GM23338 (cell line): ENCODE data around the gene POFUT2. TPM values are rescaled to one million over a fixed set of nuclear protein-coding genes. Genes with fewer than 3 reads are reported as not detected.

Experiments
- ATAC-seq: fragments of 200-7000 bp; cut with Tn5 transposase; 3 replicates; pipeline ENCODE4 v1.9.1; 2020
- DNase-seq: peaks from one replicate; pipeline ENCODE4 v3.0.0-alpha.2; 2015; ENCODE audit warnings: low spot score
- H2AFZ ChIP-seq: fragments of 200-600 bp; sonication (generic); 2 replicates; pipeline ENCODE4 v1.8.0; 2016; ENCODE audit warnings: antibody characterized with exemption, mild to moderate bottlenecking, moderate library complexity
- H3F3A ChIP-seq: fragments of 200-600 bp; sonication (generic); replicated peaks from 2 replicates; pipeline ENCODE4 v1.8.0; 2017; ENCODE audit warnings: antibody characterized with exemption, mixed run types, low read depth
- H3K27ac ChIP-seq: fragments of 200-600 bp; sonication (generic); 2 replicates; pipeline ENCODE4 v1.6.1; 2016; ENCODE audit warnings: low read depth
- H3K27me3 ChIP-seq: fragments of 200-600 bp; sonication (generic); 2 replicates; pipeline ENCODE4 v1.8.0; 2016; ENCODE audit warnings: mild to moderate bottlenecking, mixed run types, moderate library complexity; ENCODE audit not compliant: insufficient read depth
- H3K36me3 ChIP-seq: fragments of 200-600 bp; sonication (generic); 2 replicates; pipeline ENCODE4 v1.8.0; 2016; ENCODE audit warnings: mild to moderate bottlenecking; ENCODE audit not compliant: insufficient read depth
- H3K4me1 ChIP-seq: fragments of 200-600 bp; sonication (generic); 2 replicates; pipeline ENCODE4 v1.8.0; 2016; ENCODE audit warnings: mild to moderate bottlenecking, moderate library complexity; ENCODE audit not compliant: insufficient read depth
- H3K4me2 ChIP-seq: fragments of 200-600 bp; sonication (generic); 2 replicates; pipeline ENCODE4 v1.7.1; 2017; ENCODE audit warnings: mixed run types
- H3K4me3 ChIP-seq: fragments of 200-600 bp; sonication (generic); 2 replicates; pipeline ENCODE4 v1.6.1; 2016; ENCODE audit warnings: mixed run types
- H3K79me2 ChIP-seq: fragments of 200-600 bp; sonication (generic); replicated peaks from 2 replicates; pipeline ENCODE4 v1.8.0; 2017; ENCODE audit warnings: mild to moderate bottlenecking; ENCODE audit not compliant: insufficient read depth
- H3K9me2 ChIP-seq: fragments of 200-600 bp; sonication (generic); 2 replicates; pipeline ENCODE4 v1.8.0; 2017; ENCODE audit not compliant: insufficient read depth
- H4K20me1 ChIP-seq: fragments of 200-600 bp; sonication (generic); replicated peaks from 2 replicates; pipeline ENCODE4 v1.8.0; 2017; ENCODE audit warnings: mild to moderate bottlenecking; ENCODE audit not compliant: insufficient read depth
- H3K27ac Mint-ChIP-seq: 2 replicates; pipeline ENCODE4 v1.8.0; 2020; ENCODE audit warnings: inconsistent platforms, mild to moderate bottlenecking, moderate library complexity, mixed read lengths
- H3K27me3 Mint-ChIP-seq: 3 replicates; pipeline ENCODE4 v1.8.0; 2022; ENCODE audit warnings: low read depth, mild to moderate bottlenecking, moderate library complexity, mixed read lengths, inconsistent platforms; ENCODE audit not compliant: insufficient read depth, poor library complexity
- H3K36me3 Mint-ChIP-seq: 3 replicates; pipeline ENCODE4 v1.8.0; 2021; ENCODE audit warnings: low read depth, mild to moderate bottlenecking, inconsistent platforms, moderate library complexity, mixed read lengths
- H3K4me1 Mint-ChIP-seq: 3 replicates; pipeline ENCODE4 v1.8.0; 2020; ENCODE audit warnings: mild to moderate bottlenecking, inconsistent platforms, mixed read lengths
- H3K4me3 Mint-ChIP-seq: 3 replicates; pipeline ENCODE4 v1.8.0; 2021; ENCODE audit warnings: moderate library complexity, mild to moderate bottlenecking, inconsistent platforms, mixed read lengths
- H3K9me3 Mint-ChIP-seq: 3 replicates; pipeline ENCODE4 v1.8.0; 2020; ENCODE audit warnings: moderate library complexity, mild to moderate bottlenecking, inconsistent platforms, mixed read lengths
- CREB1 ChIP-seq: fragments of 250-450 bp; sonication (Bioruptor Pico); IDR thresholded peaks from 2 replicates; pipeline ENCODE4 v1.5.0; 2020; ENCODE audit warnings: low read depth, mild to moderate bottlenecking, moderate library complexity
- CTCF ChIP-seq, 2 experiments: fragments of 200-600 bp in 1 of 2; sonication (generic) in 1 of 2; conservative IDR thresholded peaks; 2 replicates each; pipeline versions ENCODE4 v1.5.1 to v1.6.1; 2016 to 2017; ENCODE audit warnings: antibody characterized with exemption in 2 of 2, low read depth in 2 of 2, mild to moderate bottlenecking in 2 of 2, moderate library complexity in 1 of 2
- ETS1 ChIP-seq: IDR thresholded peaks from 2 replicates; pipeline ENCODE4 v1.6.1; 2016; ENCODE audit warnings: antibody characterized with exemption
- EZH2 ChIP-seq: fragments of 200-600 bp; sonication (generic); IDR thresholded peaks from one replicate; pipeline ENCODE4 v1.8.0; 2017; ENCODE audit warnings: antibody characterized with exemption, mild to moderate bottlenecking, low read depth; ENCODE audit not compliant: unreplicated experiment
- EZH2phosphoT487 ChIP-seq: fragments of 200-600 bp; sonication (generic); IDR thresholded peaks from one replicate; pipeline ENCODE4 v1.8.1; 2018; ENCODE audit warnings: antibody characterized with exemption; ENCODE audit not compliant: unreplicated experiment
- JUNB ChIP-seq: IDR thresholded peaks from one replicate; pipeline ENCODE4 v1.6.1; 2016; ENCODE audit warnings: antibody characterized with exemption; ENCODE audit not compliant: unreplicated experiment
- NANOG ChIP-seq: IDR thresholded peaks from 2 replicates; pipeline ENCODE4 v1.6.1; 2016; ENCODE audit warnings: antibody characterized with exemption, borderline replicate concordance
- POLR2AphosphoS5 ChIP-seq: IDR thresholded peaks from 2 replicates; pipeline ENCODE4 v1.6.1; 2016; ENCODE audit warnings: antibody characterized with exemption, low read depth
- REST ChIP-seq: IDR thresholded peaks from one replicate; pipeline ENCODE4 v1.6.1; 2018; ENCODE audit warnings: antibody characterized with exemption; ENCODE audit not compliant: unreplicated experiment
- STAT1 ChIP-seq: IDR thresholded peaks from one replicate; pipeline ENCODE4 v1.6.1; 2016; ENCODE audit warnings: antibody characterized with exemption; ENCODE audit not compliant: unreplicated experiment
- ZNF114 ChIP-seq: fragments of 250-450 bp; sonication (Bioruptor Pico); IDR thresholded peaks from 2 replicates; pipeline ENCODE4 v1.5.0; 2020; ENCODE audit warnings: mild to moderate bottlenecking, moderate library complexity
- ZNF331 ChIP-seq: fragments of 250-450 bp; sonication (Bioruptor Pico); IDR thresholded peaks from 2 replicates; pipeline ENCODE4 v1.5.0; 2020; ENCODE audit warnings: low read depth, mild to moderate bottlenecking, moderate library complexity
- ZNF462 ChIP-seq: fragments of 250-450 bp; sonication (Bioruptor Pico); IDR thresholded peaks from 2 replicates; pipeline ENCODE4 v1.5.0; 2020; ENCODE audit warnings: mild to moderate bottlenecking, moderate library complexity
- polyA plus RNA-seq: library from polyadenylated mRNA; unstranded; fragments of >200 nt; fragmentation: Nextera tagmentation; extraction: Ambion mirVana; gene quantifications from 2 replicates; pipeline ENCODE4 v1.2.1, GENCODE V29; 2016
- total RNA-seq: library from RNA; depleted of rRNA; stranded (reverse); fragments of >200 nt; shearing (Covaris generic); gene quantifications from 2 replicates; pipeline ENCODE4 v1.2.3, GENCODE V29; 2014

Gene POFUT2
- total and polyA plus RNA-seq, 2 experiments from 2014 or later: 12.1 to 34.5 TPM

- H3K4me1 ChIP-seq: no peaks in the 10 kb centered on the region; the same call in 1 of the 2 replicates
- no peak overlapping the region for H3K4me3 Mint-ChIP-seq
- TF ChIP-seq ZNF114 (CRISPR knock-in tag) (no peak), ZNF331 (CRISPR knock-in tag) (no peak), ETS1 (no peak), EZH2phosphoT487 (no peak), CTCF (conservative IDR thresholded peaks at IDR 0.05; ENCODE audit: low read depth in 2 of 2) (no peak), NANOG (no peak), CREB1 (no peak), ZNF462 (no peak), JUNB (no peak), EZH2 (no peak), POLR2AphosphoS5 (no peak), REST (no peak), STAT1 (no peak)
- no peaks in the 10 kb centered on the region for H3F3A ChIP-seq
- peaks cover 15% of the 10 kb centered on the region for H3K27me3 Mint-ChIP-seq
- H3K4me3 ChIP-seq: no peak overlapping the region
- H3K36me3 Mint-ChIP-seq: no peaks in the 10 kb centered on the region
- no peaks in the 10 kb centered on the region for H3K9me2 ChIP-seq
- DNase-seq: no peak
- H3K79me2 ChIP-seq: no peaks in the 10 kb centered on the region
- no peak overlapping the region for H3K27ac Mint-ChIP-seq
- no peak overlapping the region for H3K4me2 ChIP-seq
- H3K27me3 ChIP-seq: no peaks in the 10 kb centered on the region
- H2AFZ ChIP-seq: no peak overlapping the region
- ATAC-seq: no peak
- no peaks in the 10 kb centered on the region for H4K20me1 ChIP-seq
- no peaks in the 10 kb centered on the region for H3K9me3 Mint-ChIP-seq
- no peaks in the 10 kb centered on the region for H3K36me3 ChIP-seq
- peaks cover 30% of the 10 kb centered on the region for H3K4me1 Mint-ChIP-seq
- no peak overlapping the region for H3K27ac ChIP-seq
These were observed 47.6 kb upstream of the POFUT2 start for GRCh38 chr21:45335151-45335760.
